Effector memory CD4-positive, alpha-beta T cell (primary cell): ENCODE results near the gene CRACR2A.

ENCODE experiments used
- DNase-seq, 3 donors: peaks; one replicate each; pipeline ENCODE4 v3.0.0-alpha.2; 2020
- H3K27ac ChIP-seq: 2 replicates; pipeline ENCODE4 v1.7.0; 2013; ENCODE audit warnings: mild to moderate bottlenecking, low read length, moderate library complexity; ENCODE audit not compliant: insufficient read depth, poor library complexity, severe bottlenecking
- H3K27me3 ChIP-seq: replicated peaks from 2 replicates; pipeline ENCODE4 v1.7.0; 2013; ENCODE audit warnings: mild to moderate bottlenecking, low read length; ENCODE audit not compliant: insufficient read depth, control insufficient read depth, poor library complexity, severe bottlenecking
- H3K36me3 ChIP-seq: 2 replicates; pipeline ENCODE4 v1.7.0; 2013; ENCODE audit warnings: mild to moderate bottlenecking, low read length, moderate library complexity; ENCODE audit not compliant: control insufficient read depth, insufficient read depth
- H3K4me1 ChIP-seq: 2 replicates; pipeline ENCODE4 v1.7.0; 2013; ENCODE audit warnings: low read length, mild to moderate bottlenecking; ENCODE audit not compliant: control insufficient read depth, insufficient read depth, poor library complexity, severe bottlenecking
- H3K4me3 ChIP-seq: 2 replicates; pipeline ENCODE4 v1.7.0; 2013; ENCODE audit warnings: low read length, low read depth, mild to moderate bottlenecking; ENCODE audit not compliant: insufficient read depth, poor library complexity, severe bottlenecking
- H3K9me3 ChIP-seq: 2 replicates; pipeline ENCODE4 v1.7.0; 2013; ENCODE audit warnings: mild to moderate bottlenecking, low read length, moderate library complexity; ENCODE audit not compliant: control insufficient read depth

CRACR2A gene

GRCh38 chr12:3627336-3627735, 125.6 kb downstream of the CRACR2A start:
- Histone ChIP-seq H3K4me1 (no peaks in the 10 kb centered on the region), H3K36me3 (peaks cover 70% of the 10 kb centered on the region), H3K27ac (no peak overlapping the region), H3K4me3 (no peak overlapping the region), H3K9me3 (no peaks in the 10 kb centered on the region), H3K27me3 (no peaks in the 10 kb centered on the region)
- DNase-seq, result no peak

DNA sequence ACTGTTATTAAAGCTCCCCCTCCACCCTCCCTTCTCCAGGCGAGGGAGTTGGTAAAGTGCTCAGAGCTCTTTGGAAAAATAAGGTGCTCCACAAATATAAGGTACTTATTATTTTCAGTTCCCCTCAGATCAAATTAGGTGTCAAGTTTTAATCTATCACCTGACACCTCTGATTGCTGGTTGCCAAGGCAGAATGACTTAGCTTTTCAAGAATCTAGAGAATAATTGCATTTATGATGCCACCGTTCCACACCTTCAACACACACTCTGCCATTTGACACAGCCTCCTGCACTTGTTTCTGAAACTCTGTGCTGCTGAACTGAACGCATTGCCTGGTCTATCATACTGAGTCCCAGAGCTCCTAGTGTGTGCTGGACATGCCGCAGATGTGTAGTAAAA, 128.6 kb downstream of the CRACR2A start:
- no peak overlapping the region for H3K4me3 ChIP-seq
- DNase-seq, result no peak
- no peaks in the 10 kb centered on the region for H3K9me3 ChIP-seq
- no peaks in the 10 kb centered on the region for H3K4me1 ChIP-seq
- no peak overlapping the region for H3K27ac ChIP-seq
- H3K27me3 ChIP-seq, result no peaks in the 10 kb centered on the region
- peaks cover 56% of the 10 kb centered on the region for H3K36me3 ChIP-seq

DNA sequence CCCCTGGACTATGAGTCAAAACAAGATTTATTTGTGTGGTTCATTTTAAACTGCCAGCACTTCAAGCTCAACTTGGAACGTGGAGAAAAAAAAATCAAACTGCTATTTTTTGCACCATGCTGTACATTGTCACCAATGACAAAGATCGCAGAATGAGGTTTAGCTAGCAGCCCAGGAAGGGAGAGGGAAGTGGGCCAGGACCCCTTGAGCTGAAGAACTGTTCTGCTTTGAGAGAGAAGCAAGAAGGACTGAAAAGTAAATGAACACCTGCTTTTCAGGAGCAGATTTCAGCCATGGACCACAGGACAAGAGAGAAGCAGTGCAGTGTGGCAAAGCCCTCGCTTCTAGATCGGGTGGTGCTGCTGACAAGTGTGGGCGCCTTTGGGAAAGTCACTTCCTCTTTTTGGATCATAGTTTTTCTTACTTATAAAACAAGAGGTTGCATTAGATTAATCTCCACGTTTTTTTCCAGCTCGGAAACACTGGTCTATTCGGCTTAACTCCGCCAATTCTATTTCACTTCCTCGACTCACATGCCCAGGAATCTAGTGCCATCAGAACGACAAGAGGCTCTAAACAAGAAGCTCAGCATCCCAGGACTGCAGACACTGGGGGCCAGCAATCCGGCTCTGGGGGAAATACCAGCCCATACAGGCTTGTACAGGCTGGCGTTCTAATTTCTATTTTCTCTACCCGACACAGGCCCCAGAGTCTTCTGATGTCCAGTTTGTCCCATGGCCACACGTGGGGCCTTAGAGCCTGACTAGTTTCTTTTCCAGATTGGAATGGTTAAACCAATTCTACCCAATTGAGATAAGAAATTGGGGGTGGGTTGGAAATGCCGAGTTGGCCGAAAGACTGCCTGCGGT, 129.9 kb downstream of the CRACR2A start:
- Histone ChIP-seq H3K9me3 (no peaks in the 10 kb centered on the region), H3K4me1 (no peaks in the 10 kb centered on the region), H3K36me3 (peaks cover 51% of the 10 kb centered on the region), H3K27ac (no peak overlapping the region), H3K27me3 (no peaks in the 10 kb centered on the region), H3K4me3 (no peak overlapping the region)
- DNase-seq, result no peak

DNA sequence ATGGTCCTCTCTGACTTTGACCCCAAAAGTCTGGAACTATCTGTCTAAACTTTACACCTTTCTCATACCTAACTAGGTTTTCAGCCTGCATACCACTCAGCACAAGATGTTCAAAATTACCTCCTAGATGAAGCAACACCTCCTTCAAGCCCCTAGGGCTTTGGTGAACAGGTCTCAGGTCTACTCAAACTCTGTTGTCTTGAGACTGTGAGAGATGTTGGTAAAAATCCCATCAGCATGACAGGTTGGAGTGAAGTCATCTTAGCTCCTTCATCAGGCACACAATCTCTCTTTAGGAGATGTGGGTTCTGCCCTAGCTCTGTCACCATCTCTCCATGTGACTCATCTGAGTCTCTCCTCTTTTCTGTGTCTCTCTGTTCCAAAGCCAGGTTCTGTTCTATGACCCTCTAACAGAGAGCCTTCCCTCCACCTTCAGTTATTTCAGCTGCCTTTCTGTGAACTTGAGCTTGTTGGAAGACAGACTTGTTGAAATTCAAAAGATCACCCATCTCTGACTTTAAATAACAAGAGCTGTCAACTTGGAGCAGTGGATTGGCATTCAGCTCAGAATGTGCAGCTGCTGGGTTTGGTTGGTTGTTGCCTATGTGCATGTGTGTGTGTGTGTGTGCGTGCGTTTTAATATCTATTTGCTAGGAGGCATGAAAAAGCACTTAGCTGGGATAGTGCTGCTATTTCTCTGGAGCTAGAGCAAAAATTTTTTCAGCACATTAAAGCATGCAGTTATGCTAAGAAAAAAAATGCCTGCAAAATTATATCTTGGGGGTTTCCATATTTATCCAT, 130.7 kb downstream of the CRACR2A start:
- Histone ChIP-seq H3K36me3 (peaks cover 48% of the 10 kb centered on the region), H3K27me3 (no peaks in the 10 kb centered on the region), H3K4me1 (no peaks in the 10 kb centered on the region), H3K4me3 (no peak overlapping the region), H3K27ac (no peak overlapping the region), H3K9me3 (no peaks in the 10 kb centered on the region)
- no peak for DNase-seq

GRCh38 chr12:3620856-3621255, 132.1 kb downstream of the CRACR2A start:
- Histone ChIP-seq H3K4me1 (no peaks in the 10 kb centered on the region), H3K9me3 (no peaks in the 10 kb centered on the region), H3K36me3 (peaks cover 41% of the 10 kb centered on the region), H3K27me3 (no peaks in the 10 kb centered on the region), H3K4me3 (no peak overlapping the region), H3K27ac (no peak overlapping the region)
- DNase-seq, result no peak

DNA sequence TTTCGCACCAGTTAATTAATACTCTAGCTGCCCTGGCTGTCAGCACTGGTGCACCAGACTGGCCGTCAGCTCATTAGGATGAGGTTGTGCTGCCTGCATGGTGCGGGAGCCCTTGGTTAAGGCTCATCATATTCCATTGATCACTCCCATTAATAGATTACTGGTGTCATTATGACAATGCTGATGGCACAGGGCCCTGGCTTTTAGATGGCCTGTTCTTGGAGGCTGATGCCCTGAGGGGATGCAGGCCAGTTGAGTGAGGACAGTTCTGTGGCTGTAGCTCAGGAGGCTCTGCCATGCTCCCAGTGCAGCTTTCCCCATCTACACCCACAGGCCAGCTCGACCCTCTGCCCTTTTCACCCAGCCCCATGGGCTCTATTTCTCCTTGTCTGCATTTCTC, 135.3 kb downstream of the CRACR2A start:
- H3K4me3 ChIP-seq, result no peak overlapping the region
- no peak overlapping the region for H3K27ac ChIP-seq
- no peaks in the 10 kb centered on the region for H3K9me3 ChIP-seq
- no peaks in the 10 kb centered on the region for H3K4me1 ChIP-seq
- no peaks in the 10 kb centered on the region for H3K27me3 ChIP-seq
- DNase-seq, result no peak
- H3K36me3 ChIP-seq, result peaks cover 46% of the 10 kb centered on the region

DNA sequence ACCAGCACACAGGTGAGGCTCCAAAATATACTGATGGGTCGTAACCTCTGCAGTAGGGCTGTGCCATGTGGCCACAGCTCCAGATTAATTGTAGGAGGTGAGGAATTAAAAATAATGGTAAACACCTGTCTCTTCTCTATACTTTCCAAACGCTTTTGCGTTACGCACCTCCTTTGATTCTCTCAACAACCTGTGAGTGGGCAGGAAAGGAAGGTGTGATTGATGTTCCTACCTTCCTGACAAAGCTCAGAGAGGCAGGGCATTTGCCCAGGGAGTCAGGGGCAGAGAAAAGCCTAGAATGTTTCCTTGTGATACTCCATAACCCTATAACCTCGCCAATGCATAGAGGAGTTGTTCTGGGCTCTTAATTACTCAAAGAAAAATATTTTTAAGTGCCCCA, 137.0 kb downstream of the CRACR2A start:
- Histone ChIP-seq H3K9me3 (no peaks in the 10 kb centered on the region), H3K27ac (no peak overlapping the region), H3K4me1 (no peaks in the 10 kb centered on the region), H3K27me3 (no peaks in the 10 kb centered on the region), H3K4me3 (no peak overlapping the region), H3K36me3 (peaks cover 48% of the 10 kb centered on the region)
- no peak for DNase-seq

GRCh38 chr12:3614806-3615466, 138.0 kb downstream of the CRACR2A start:
- DNase-seq, result no peak
- Histone ChIP-seq H3K9me3 (no peaks in the 10 kb centered on the region), H3K4me1 (no peaks in the 10 kb centered on the region), H3K27me3 (no peaks in the 10 kb centered on the region), H3K4me3 (no peak overlapping the region), H3K36me3 (peaks cover 55% of the 10 kb centered on the region), H3K27ac (no peak overlapping the region)

DNA sequence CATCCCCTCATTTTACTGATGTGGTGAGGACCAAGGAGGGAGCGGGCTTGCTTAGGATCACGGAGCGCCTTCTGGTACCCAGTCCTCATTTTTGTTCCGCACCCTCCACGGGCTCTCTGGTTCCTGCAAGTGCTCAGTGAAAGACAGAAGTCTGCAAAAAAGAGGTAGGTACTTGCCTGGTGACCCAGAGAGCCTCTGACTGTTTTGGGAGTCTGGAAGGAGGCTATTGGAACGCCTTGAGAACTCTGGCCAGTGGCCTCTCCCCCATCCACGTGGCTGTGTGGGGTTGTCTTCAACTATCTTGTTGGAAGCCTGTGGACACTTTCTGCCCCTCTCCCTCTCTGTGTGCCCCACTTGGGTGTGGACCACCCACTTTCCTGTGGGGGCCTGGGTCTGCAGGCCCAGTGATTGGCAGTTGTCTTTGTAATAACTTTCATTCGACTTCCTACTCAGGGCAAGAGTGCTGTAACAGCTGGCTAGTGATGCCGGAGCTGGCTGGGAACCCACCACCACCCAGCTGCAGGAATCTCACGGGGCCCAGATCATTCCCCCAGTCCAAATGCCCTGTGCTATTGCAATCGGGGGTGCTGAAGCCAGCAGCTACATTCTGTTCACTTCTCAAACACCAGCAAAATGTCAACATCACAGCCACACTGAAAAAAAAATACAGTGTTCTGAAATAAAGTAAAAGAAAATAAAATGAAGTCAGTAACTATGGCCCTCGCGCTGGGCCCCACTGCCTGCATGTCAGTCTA, 139.1 kb downstream of the CRACR2A start:
- no peaks in the 10 kb centered on the region for H3K4me1 ChIP-seq

More for the DNA sequence above, 139.1 kb downstream of the CRACR2A start:
- DNase-seq, result no peak
- H3K27me3 ChIP-seq, result no peaks in the 10 kb centered on the region
- no peak overlapping the region for H3K27ac ChIP-seq
- H3K9me3 ChIP-seq, result no peaks in the 10 kb centered on the region
- peaks cover 52% of the 10 kb centered on the region for H3K36me3 ChIP-seq
- H3K4me3 ChIP-seq, result no peak overlapping the region
